Sigmoid colon (tissue), 4 donors: ENCODE results near the gene PTPN21.

Source experiments
- CTCF ChIP-seq, 4 experiments: fragments of 450-650 bp in 3 of 4; fragments of 200-600 bp in 1 of 4; IDR thresholded peaks; one replicate each; pipeline ENCODE4 v1.5.1; 2016 to 2019; ENCODE audit warnings: antibody characterized with exemption in 4 of 4, mild to moderate bottlenecking in 3 of 4, moderate library complexity in 2 of 4
- POLR2AphosphoS5 ChIP-seq, 4 donors: sonication (generic); formaldehyde crosslinking; IDR thresholded peaks; one replicate each; pipeline ENCODE4 v1.6.1; 2017; ENCODE audit warnings: antibody characterized with exemption in 4 of 4

GRCh38 chr14:88421286-88421685 lies 133.5 kb downstream of the PTPN21 start:
- TF ChIP-seq CTCF (IDR thresholded peaks at IDR 0.05) (no peak), POLR2AphosphoS5 (IDR thresholded peaks at IDR 0.05) (peak; percentile 37 to 83 (median 70))
